ENCODE results near the gene TMEM87B. TPM values are rescaled to one million over a fixed set of nuclear protein-coding genes. Genes with fewer than 3 reads are reported as not detected.

Gene TMEM87B, protein sequence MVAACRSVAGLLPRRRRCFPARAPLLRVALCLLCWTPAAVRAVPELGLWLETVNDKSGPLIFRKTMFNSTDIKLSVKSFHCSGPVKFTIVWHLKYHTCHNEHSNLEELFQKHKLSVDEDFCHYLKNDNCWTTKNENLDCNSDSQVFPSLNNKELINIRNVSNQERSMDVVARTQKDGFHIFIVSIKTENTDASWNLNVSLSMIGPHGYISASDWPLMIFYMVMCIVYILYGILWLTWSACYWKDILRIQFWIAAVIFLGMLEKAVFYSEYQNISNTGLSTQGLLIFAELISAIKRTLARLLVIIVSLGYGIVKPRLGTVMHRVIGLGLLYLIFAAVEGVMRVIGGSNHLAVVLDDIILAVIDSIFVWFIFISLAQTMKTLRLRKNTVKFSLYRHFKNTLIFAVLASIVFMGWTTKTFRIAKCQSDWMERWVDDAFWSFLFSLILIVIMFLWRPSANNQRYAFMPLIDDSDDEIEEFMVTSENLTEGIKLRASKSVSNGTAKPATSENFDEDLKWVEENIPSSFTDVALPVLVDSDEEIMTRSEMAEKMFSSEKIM
- 20.8 and 29.4 TPM in 2 replicates for total RNA-seq

GRCh38 chr2:112054847-112055729 is at the start of gene TMEM87B:
Gene TMEM87B (plus strand): TSS chr2:112055269. CDS start chr2:112055592, 323 bp downstream.

GRCh38 chr2:112138159-112139032 is 83.3 kb downstream of the TMEM87B start, which contains the start of gene FBLN7:
Gene FBLN7 (plus strand): TSS chr2:112138385. CDS start chr2:112138656, 271 bp downstream.

Other genes starting within 250 kb of the TMEM87B start
- gene ANAPC1, start 171.1 kb upstream of the TMEM87B start, total RNA-seq, result 39.7 and 49.9 TPM in 2 replicates
- gene MERTK, start 156.7 kb upstream of the TMEM87B start, total RNA-seq, result 31.3 and 54.2 TPM in 2 replicates
- gene FBLN7, start 83.1 kb downstream of the TMEM87B start, total RNA-seq, result 4.6 and 26.7 TPM in 2 replicates
- gene ZC3H8, start 199.8 kb downstream of the TMEM87B start, total RNA-seq, result 3.9 and 9.4 TPM in 2 replicates
- gene ZC3H6, start 220.3 kb downstream of the TMEM87B start, total RNA-seq, result 5.7 and 7.1 TPM in 2 replicates

All from placental epithelial cell (primary cell).